H1 (cell line): ENCODE measurements around the gene SLC39A9. TPM values are rescaled to one million over a fixed set of nuclear protein-coding genes. Genes with fewer than 3 reads are reported as not detected.

Experiments
- CTCF ChIA-PET: fragments of 300-600 bp; sonication (Branson Sonifier 250); formaldehyde crosslinking; loops from one replicate; lab custom pipeline; 2021; ENCODE audit not compliant: partially characterized antibody; lab: Charles Lee
- POLR2A ChIA-PET: fragments of 300-600 bp; sonication (Branson Sonifier 250); formaldehyde crosslinking; loops from one replicate; lab custom pipeline; 2021; ENCODE audit warnings: inconsistent platforms; ENCODE audit not compliant: partially characterized antibody; lab: Charles Lee
- DNase-seq, 2 experiments: peaks; one replicate each; pipeline versions ENCODE4 v3.0.0 to v3.0.0-alpha.2; 2010 to 2022; ENCODE audit warnings: low spot score in 2 of 2, low read depth in 1 of 2, mixed read lengths in 1 of 2
- FAIRE-seq: peaks from 2 replicates; lab custom pipeline; 2011; peaks lifted over from hg19 to GRCh38; lab: Jason Lieb, UNC
- H2AFZ ChIP-seq: 2 replicates; pipeline ENCODE4 v1.8.1; 2012; ENCODE audit warnings: low read length, inconsistent platforms
- H2AK5ac ChIP-seq: 2 replicates; pipeline ENCODE4 v1.6.1; 2013; ENCODE audit warnings: low read depth, low read length
- H2BK120ac ChIP-seq: replicated peaks from 2 replicates; pipeline ENCODE3; 2013; ENCODE audit warnings: low read depth, low read length, inconsistent platforms
- H2BK12ac ChIP-seq: 2 replicates; pipeline ENCODE4 v1.6.1; 2013; ENCODE audit warnings: low read depth, low read length
- H2BK15ac ChIP-seq: 2 replicates; pipeline ENCODE4 v1.6.1; 2013; ENCODE audit warnings: low read length
- H2BK20ac ChIP-seq: 2 replicates; pipeline ENCODE4 v1.6.1; 2013; ENCODE audit warnings: low read length
- H2BK5ac ChIP-seq: 2 replicates; pipeline ENCODE4 v1.6.1; 2013; ENCODE audit warnings: low read depth, low read length
- H3K14ac ChIP-seq: 2 replicates; pipeline ENCODE4 v1.6.1; 2013; ENCODE audit warnings: inconsistent platforms; ENCODE audit not compliant: insufficient read length
- H3K18ac ChIP-seq: 2 replicates; pipeline ENCODE4 v1.6.1; 2013; ENCODE audit warnings: low read length; ENCODE audit errors: extremely low read depth
- H3K23ac ChIP-seq: 2 replicates; pipeline ENCODE4 v1.6.1; 2013; ENCODE audit warnings: inconsistent platforms; ENCODE audit not compliant: insufficient read length
- H3K23me2 ChIP-seq: 2 replicates; pipeline ENCODE4 v1.6.1; 2013; ENCODE audit warnings: low read depth, low read length
- H3K27ac ChIP-seq: 2 replicates; pipeline ENCODE4 v1.6.1; 2011; ENCODE audit warnings: low read depth, low read length, inconsistent platforms
- H3K27me3 ChIP-seq, 4 experiments: replicated peaks in 1 of 4; 1 replicate in 1 of 4; 2 replicates in 3 of 4; pipeline versions ENCODE4 v1.6.1 to v1.8.1; 2011 to 2013; ENCODE audit warnings: low read length in 3 of 4, mild to moderate bottlenecking in 3 of 4, inconsistent platforms in 2 of 4, mixed read lengths in 2 of 4, moderate library complexity in 1 of 4; ENCODE audit not compliant: control insufficient read depth in 3 of 4, insufficient read depth in 3 of 4; ENCODE audit errors: extremely low read depth in 1 of 4
- H3K36me3 ChIP-seq, 4 experiments: 2 replicates each; pipeline versions ENCODE4 v1.6.1 to v1.8.1; 2011 to 2013; ENCODE audit warnings: mild to moderate bottlenecking in 4 of 4, low read length in 3 of 4, moderate library complexity in 2 of 4, control low read depth in 1 of 4, inconsistent platforms in 1 of 4; ENCODE audit not compliant: insufficient read depth in 4 of 4, control insufficient read depth in 2 of 4
- H3K4ac ChIP-seq: replicated peaks from 2 replicates; pipeline ENCODE3; 2013; ENCODE audit warnings: low read length, low read depth, mixed read lengths, inconsistent platforms; ENCODE audit not compliant: insufficient read length
- H3K4me1 ChIP-seq, 4 experiments: replicated peaks in 1 of 4; 1 replicate in 1 of 4; 2 replicates in 3 of 4; pipeline versions ENCODE4 v1.6.1 to v1.8.1; 2011 to 2013; ENCODE audit warnings: low read length in 3 of 4, inconsistent platforms in 2 of 4, mixed read lengths in 1 of 4; ENCODE audit not compliant: insufficient read depth in 4 of 4, control insufficient read depth in 3 of 4
- H3K4me2 ChIP-seq, 2 experiments: 2 replicates each; pipeline versions ENCODE4 v1.6.1 to v1.8.1; 2011 to 2013; ENCODE audit warnings: low read depth in 2 of 2, low read length in 2 of 2, control low read depth in 1 of 2, inconsistent platforms in 1 of 2, mild to moderate bottlenecking in 1 of 2; ENCODE audit not compliant: insufficient read depth in 1 of 2
- H3K4me3 ChIP-seq, 4 experiments: fragments of 200-600, 300-600 bp in 1 of 4; sonication (generic), shearing (Covaris generic), sonication (Bioruptor Twin) in 1 of 4; 2 replicates each; pipeline versions ENCODE4 v1.5.1 to v1.8.1; 2011 to 2016; ENCODE audit warnings: low read length in 4 of 4, low read depth in 3 of 4, control low read depth in 2 of 4, inconsistent platforms in 2 of 4, mild to moderate bottlenecking in 2 of 4, mixed read lengths in 1 of 4, moderate library complexity in 1 of 4; ENCODE audit not compliant: insufficient read depth in 2 of 4; ENCODE audit errors: extremely low read depth in 1 of 4
- H3K56ac ChIP-seq: replicated peaks from 2 replicates; pipeline ENCODE3; 2013; ENCODE audit warnings: low read depth, mild to moderate bottlenecking, mixed read lengths, low read length, inconsistent platforms; ENCODE audit not compliant: insufficient read length
- H3K79me1 ChIP-seq: 2 replicates; pipeline ENCODE4 v1.6.1; 2013; ENCODE audit warnings: low read depth, low read length, control low read depth
- H3K79me2 ChIP-seq, 2 experiments: 2 replicates each; pipeline versions ENCODE4 v1.6.1 to v1.8.1; 2012 to 2013; ENCODE audit warnings: low read length in 2 of 2, mild to moderate bottlenecking in 2 of 2, inconsistent platforms in 1 of 2; ENCODE audit not compliant: insufficient read depth in 2 of 2, control insufficient read depth in 1 of 2
- H3K9ac ChIP-seq, 4 experiments: replicated peaks in 1 of 4; 1 replicate in 1 of 4; 2 replicates in 3 of 4; pipeline versions ENCODE4 v1.6.1 to v1.8.1; 2011 to 2013; ENCODE audit warnings: low read depth in 3 of 4, low read length in 3 of 4, control low read depth in 2 of 4, mild to moderate bottlenecking in 2 of 4, moderate library complexity in 2 of 4, inconsistent platforms in 1 of 4; ENCODE audit errors: extremely low read depth in 1 of 4
- H3K9me3 ChIP-seq, 2 experiments: 2 replicates each; pipeline versions ENCODE4 v1.6.1 to v1.8.1; 2012 to 2013; ENCODE audit warnings: mild to moderate bottlenecking in 2 of 2, moderate library complexity in 2 of 2, control low read depth in 1 of 2, inconsistent platforms in 1 of 2, low read depth in 1 of 2, low read length in 1 of 2, mixed read lengths in 1 of 2; ENCODE audit not compliant: insufficient read depth in 2 of 2
- H4K20me1 ChIP-seq, 2 experiments: replicated peaks in 1 of 2; 2 replicates each; pipeline versions ENCODE3 to v1.8.1; 2011 to 2013; ENCODE audit warnings: inconsistent platforms in 2 of 2, low read length in 2 of 2, mild to moderate bottlenecking in 1 of 2; ENCODE audit not compliant: insufficient read depth in 2 of 2, control insufficient read depth in 1 of 2
- H4K5ac ChIP-seq: 2 replicates; pipeline ENCODE4 v1.6.1; 2013; ENCODE audit warnings: low read length, low read depth, mixed read lengths, inconsistent platforms; ENCODE audit not compliant: insufficient read length
- H4K8ac ChIP-seq: 2 replicates; pipeline ENCODE4 v1.8.0; 2013; ENCODE audit warnings: mild to moderate bottlenecking, moderate library complexity, low read length, inconsistent platforms; ENCODE audit not compliant: insufficient read depth; ENCODE audit errors: extremely low read depth
- H4K91ac ChIP-seq: replicated peaks from 2 replicates; pipeline ENCODE3; 2013; ENCODE audit warnings: low read length, mixed read lengths, inconsistent platforms; ENCODE audit not compliant: insufficient read length
- FOSL1 ChIP-seq: IDR thresholded peaks from 2 replicates; pipeline ENCODE4 v1.6.1; 2011; ENCODE audit warnings: mild to moderate bottlenecking, low read depth, low read length, moderate library complexity; ENCODE audit not compliant: insufficient read depth
- RFX5 ChIP-seq: IDR thresholded peaks from 2 replicates; pipeline ENCODE4 v1.6.1; 2011; ENCODE audit warnings: low read depth, low read length, improper control_type of control experiment, borderline replicate concordance
- RXRA ChIP-seq: IDR thresholded peaks from 2 replicates; pipeline ENCODE4 v1.6.1; 2011; ENCODE audit warnings: low read depth, mild to moderate bottlenecking, low read length, moderate library complexity; ENCODE audit not compliant: insufficient read depth
- WGBS, 2 experiments: shearing (Covaris generic) in 1 of 2; methylation state at CpG; one replicate each; pipeline versions ENCODE4 v1.1.6 to v1.1.7; 2013 to 2015; ENCODE audit warnings: low lambda C conversion rate in 2 of 2, mixed read lengths in 2 of 2, inconsistent platforms in 1 of 2, low coverage in 1 of 2, missing lambda C conversion rate in 1 of 2; ENCODE audit not compliant: insufficient replicate concordance in 2 of 2, insufficient coverage in 1 of 2, insufficient read length in 1 of 2; ENCODE audit errors: extremely low coverage in 1 of 2, missing lambda C conversion rate in 1 of 2; 5-methylcytosine and 5-hydroxymethylcytosine counted together
- polyA plus RNA-seq, 7 experiments: library from polyadenylated mRNA; depleted of rRNA in 3 of 7; stranded (reverse) in 5 of 7; unstranded in 2 of 7; fragments of >200 nt in 5 of 7; fragments of 200-250 nt in 2 of 7; gene quantifications; 1 replicate in 5 of 7; 2 replicates in 1 of 7; 4 replicates in 1 of 7; pipeline versions ENCODE4 v1.2.1 to v1.2.3, GENCODE V29; 2011 to 2013; ENCODE audit warnings: missing spikeins in 2 of 7, mixed read lengths in 2 of 7
- total RNA-seq: library from RNA; stranded (reverse); fragmentation: NEBNext Ultra II Directional; extraction: Animal tissue kit (Norgen Biotek cat#: 25700); gene quantifications from 2 replicates; pipeline ENCODE4 v1.2.1, GENCODE V29; 2021

SLC39A9 gene
- total and polyA plus RNA-seq, 2 of the 8 experiments (the other 6 are each of a cell fraction or from before 2014, with no cell fraction given), result 31.0 to 44.2 TPM

DNA sequence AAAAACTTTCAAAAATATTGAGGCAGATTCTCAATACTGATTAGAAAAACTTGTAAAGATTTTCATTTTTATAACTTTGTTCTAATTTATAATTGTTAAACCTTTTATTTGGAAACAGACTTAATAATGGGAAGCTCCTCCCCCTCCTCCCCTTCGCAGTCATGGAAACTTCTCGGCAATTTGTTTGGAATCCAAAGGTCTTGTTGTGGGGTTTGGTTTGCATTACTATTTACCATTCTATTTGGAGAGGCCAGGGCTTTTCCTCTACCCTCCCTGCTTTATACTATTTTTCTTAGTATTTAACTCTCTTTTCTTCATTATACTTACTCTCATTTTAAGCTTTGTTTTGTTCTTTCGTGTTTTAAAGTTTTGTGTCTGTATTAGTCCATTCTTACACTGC, 6.0 kb downstream of the SLC39A9 start:
- H3K4me3 ChIP-seq, result no peak overlapping the region
- H2BK120ac ChIP-seq, result no peak overlapping the region
- no peak overlapping the region for H3K4ac ChIP-seq
- no peaks in the 10 kb centered on the region for H3K23me2 ChIP-seq
- no peak overlapping the region for H2BK5ac ChIP-seq
- no peak overlapping the region for H3K27ac ChIP-seq
- no peak overlapping the region for H3K18ac ChIP-seq
- H3K23ac ChIP-seq, result no peak overlapping the region
- H4K8ac ChIP-seq, result no peak overlapping the region
- H3K14ac ChIP-seq, result no peak overlapping the region
- H3K27me3 ChIP-seq, result no peaks in the 10 kb centered on the region
- WGBS, 2 experiments, result 80% methylated on average over 3 of the region's 3 CpGs; no CpG with 5 or more reads in 1 of the 2 experiments
- TF ChIP-seq RFX5 (no peak), FOSL1 (no peak), RXRA (no peak)
- H3K9me3 ChIP-seq, result no peaks in the 10 kb centered on the region
- H4K91ac ChIP-seq, result no peak overlapping the region
- H2BK12ac ChIP-seq, result no peak overlapping the region
- H3K36me3 ChIP-seq, result no peaks in the 10 kb centered on the region
- H2BK20ac ChIP-seq, result no peak overlapping the region
- no peak overlapping the region for H2BK15ac ChIP-seq
- peaks cover 0 to 4% of the 10 kb centered on the region in 2 experiments for H4K20me1 ChIP-seq
- H3K79me1 ChIP-seq, result peaks cover 4% of the 10 kb centered on the region; the same call in 1 of the 2 replicates
- no peak overlapping the region for H3K56ac ChIP-seq
- no peak for FAIRE-seq
- ChIA-PET POLR2A (interaction anchor here (1.1 to 1.4 kb wide), 3 partner anchors 18 to 38 kb away, joined by 3 to 4 read pairs (median 3); no protein-coding TSS in a partner anchor), CTCF (interaction anchor here (1.2 kb wide), 1 partner anchor 56 kb away, joined by 3 read pairs; no protein-coding TSS in a partner anchor)
- H3K4me2 ChIP-seq, result no peak overlapping the region
- no peak overlapping the region for H3K9ac ChIP-seq
- H4K5ac ChIP-seq, result no peak overlapping the region
- H2AFZ ChIP-seq, result no peak overlapping the region
- no peak for DNase-seq
- H3K79me2 ChIP-seq, result peaks cover 4 to 68% of the 10 kb centered on the region in 2 experiments
- H3K4me1 ChIP-seq, result peaks cover 0 to 2% (median 0%) of the 10 kb centered on the region in 4 experiments; a peak in 1 of 7 replicates
- H2AK5ac ChIP-seq, result no peak overlapping the region
